ENCODE data around the gene RADX. TPM values are rescaled to one million over a fixed set of nuclear protein-coding genes. Genes with fewer than 3 reads are reported as not detected.
A peak's percentile ranks its signal among the peaks of the same experiment; 100 is the strongest.

RADX gene
- polyA plus RNA-seq, 3 donors from 2014 or later = 1.0 to 1.4 (median 1.3) TPM

GRCh38 chrX:106706466-106706865 is 94.7 kb downstream of the RADX start:
- H3K9me3 Mint-ChIP-seq = no peaks in the 10 kb centered on the region
- H3K27ac Mint-ChIP-seq = no peak overlapping the region
- no peak for DNase-seq
- no peaks in the 10 kb centered on the region for H3K4me1 Mint-ChIP-seq
- peaks cover 0 to 9% (median 2%) of the 10 kb centered on the region in 3 donors for H3K27me3 Mint-ChIP-seq (ENCODE audit: low read depth in 3 of 3)
- no peak overlapping the region for H3K4me3 Mint-ChIP-seq
- no peaks in the 10 kb centered on the region for H3K36me3 Mint-ChIP-seq

- Mint-ChIP-seq H3K4me3 (no peak overlapping the region), H3K36me3 (no peaks in the 10 kb centered on the region), H3K27ac (no peak overlapping the region), H3K4me1 (no peaks in the 10 kb centered on the region), H3K9me3 (no peaks in the 10 kb centered on the region), H3K27me3 (ENCODE audit: low read depth in 3 of 3) (peaks cover 2 to 5% (median 2%) of the 10 kb centered on the region in 3 donors)
- DNase-seq = no peak
These were observed 96.1 kb downstream of the RADX start for GRCh38 chrX:106707771-106708454.

- Mint-ChIP-seq H3K27me3 (ENCODE audit: low read depth in 3 of 3) (peaks cover 0 to 2% (median 2%) of the 10 kb centered on the region in 3 donors), H3K9me3 (no peaks in the 10 kb centered on the region), H3K4me1 (no peaks in the 10 kb centered on the region), H3K4me3 (no peak overlapping the region), H3K27ac (no peak overlapping the region), H3K36me3 (no peaks in the 10 kb centered on the region)
- no peak for DNase-seq
These were observed 99.0 kb downstream of the RADX start for GRCh38 chrX:106710771-106711170.

- no peak overlapping the region for H3K27ac Mint-ChIP-seq
These were observed 99.6 kb downstream of the RADX start for GRCh38 chrX:106711375-106711774.

GRCh38 chrX:106716004-106716403 is 104.2 kb downstream of the RADX start:
- Mint-ChIP-seq H3K9me3 (no peaks in the 10 kb centered on the region), H3K27ac (no peak overlapping the region), H3K36me3 (no peaks in the 10 kb centered on the region), H3K27me3 (ENCODE audit: low read depth in 3 of 3) (peaks cover 0 to 5% (median 4%) of the 10 kb centered on the region in 3 donors), H3K4me3 (no peak overlapping the region), H3K4me1 (no peaks in the 10 kb centered on the region)
- no peak for DNase-seq

More at GRCh38 chrX:106711375-106711774, 99.6 kb downstream of the RADX start:
- H3K36me3 Mint-ChIP-seq = no peaks in the 10 kb centered on the region
- no peaks in the 10 kb centered on the region for H3K9me3 Mint-ChIP-seq
- H3K4me1 Mint-ChIP-seq = no peaks in the 10 kb centered on the region
- DNase-seq = no peak
- H3K4me3 Mint-ChIP-seq = no peak overlapping the region
- peaks cover 0 to 2% (median 2%) of the 10 kb centered on the region in 3 donors for H3K27me3 Mint-ChIP-seq (ENCODE audit: low read depth in 3 of 3)

- no peaks in the 10 kb centered on the region for H3K36me3 Mint-ChIP-seq
These were observed 104.7 kb downstream of the RADX start for GRCh38 chrX:106716463-106716862.

GRCh38 chrX:106718709-106719108 is 106.9 kb downstream of the RADX start:
- Mint-ChIP-seq H3K4me3 (no peak overlapping the region), H3K4me1 (no peaks in the 10 kb centered on the region), H3K27me3 (ENCODE audit: low read depth in 3 of 3) (peaks cover 0 to 7% (median 5%) of the 10 kb centered on the region in 3 donors), H3K9me3 (no peaks in the 10 kb centered on the region), H3K36me3 (no peaks in the 10 kb centered on the region), H3K27ac (no peak overlapping the region)
- DNase-seq = no peak

More at GRCh38 chrX:106716463-106716862, 104.7 kb downstream of the RADX start:
- no peak overlapping the region for H3K4me3 Mint-ChIP-seq
- no peak overlapping the region for H3K27ac Mint-ChIP-seq
- peaks cover 0 to 7% (median 4%) of the 10 kb centered on the region in 3 donors for H3K27me3 Mint-ChIP-seq (ENCODE audit: low read depth in 3 of 3)
- H3K4me1 Mint-ChIP-seq = no peaks in the 10 kb centered on the region
- no peaks in the 10 kb centered on the region for H3K9me3 Mint-ChIP-seq
- no peak for DNase-seq

GRCh38 chrX:106725931-106726330 is 114.2 kb downstream of the RADX start:
- Mint-ChIP-seq H3K27ac (no peak overlapping the region), H3K4me3 (peak overlapping the region in 1 of 5 donors; percentile 17), H3K27me3 (ENCODE audit: low read depth in 3 of 3) (peaks cover 5 to 11% (median 9%) of the 10 kb centered on the region in 3 donors), H3K4me1 (no peaks in the 10 kb centered on the region), H3K36me3 (no peaks in the 10 kb centered on the region), H3K9me3 (peaks cover 0 to 2% (median 0%) of the 10 kb centered on the region in 6 donors)
- no peak for DNase-seq

GRCh38 chrX:106726485-106727437 is 115.0 kb downstream of the RADX start, which contains the start of gene RNF128:
TSS of gene RNF128 (plus strand) at chrX:106726701. CDS start at chrX:106726914, 213 bp downstream.
- Mint-ChIP-seq H3K36me3 (no peaks in the 10 kb centered on the region), H3K4me1 (no peaks in the 10 kb centered on the region), H3K27ac (no peak within 1 kb of the TSS), H3K27me3 (ENCODE audit: low read depth in 3 of 3) (peaks cover 6 to 11% (median 7%) of the 10 kb centered on the region in 3 donors), H3K4me3 (peak within 1 kb of the TSS in 1 of 5 donors; percentile 17), H3K9me3 (peaks cover 0 to 2% (median 0%) of the 10 kb centered on the region in 6 donors)
- no peak for DNase-seq

GRCh38 chrX:106728337-106728736 is 116.6 kb downstream of the RADX start:
- Mint-ChIP-seq H3K9me3 (peaks cover 0 to 2% (median 0%) of the 10 kb centered on the region in 6 donors), H3K27ac (no peak overlapping the region), H3K4me3 (no peak overlapping the region), H3K36me3 (no peaks in the 10 kb centered on the region), H3K27me3 (ENCODE audit: low read depth in 3 of 3) (peaks cover 6 to 11% (median 7%) of the 10 kb centered on the region in 3 donors), H3K4me1 (no peaks in the 10 kb centered on the region)
- DNase-seq = no peak

Other genes starting within 250 kb of the RADX start
- gene RNF128, start 114.7 kb downstream of the RADX start, polyA plus RNA-seq = not detected
- gene TBC1D8B, start 190.7 kb downstream of the RADX start, polyA plus RNA-seq = under 1 TPM in 1 of 3 donors, not detected in 2; 0.07 TPM

Data from immature natural killer cell (primary cell).